Kidney (tissue), 14 donors: ENCODE results near the gene CHEK2. TPM values are rescaled to one million over a fixed set of nuclear protein-coding genes. Genes with fewer than 3 reads are reported as not detected.

ENCODE experiments used
- DNase-seq, 5 donors: peaks; one replicate each; pipeline ENCODE4 v3.0.0-alpha.2; 2013 to 2020
- FAIRE-seq: peaks from 2 replicates; lab custom pipeline; 2012; peaks lifted over from hg19 to GRCh38; lab: Jason Lieb, UNC
- H3K27ac ChIP-seq, 2 donors: one replicate each; pipeline ENCODE4 v1.7.0; 2013; ENCODE audit warnings: low read depth in 2 of 2, low read length in 2 of 2, inconsistent platforms in 1 of 2
- H3K27me3 ChIP-seq: one replicate; pipeline ENCODE4 v1.7.1; 2013; ENCODE audit warnings: low read length, inconsistent platforms; ENCODE audit not compliant: control insufficient read depth, insufficient read depth
- H3K36me3 ChIP-seq, 3 donors: one replicate each; pipeline versions ENCODE4 v1.7.0 to v1.7.1; 2013; ENCODE audit warnings: low read length in 3 of 3, control low read depth in 1 of 3, inconsistent platforms in 1 of 3; ENCODE audit not compliant: insufficient read depth in 3 of 3, control insufficient read depth in 2 of 3
- H3K4me1 ChIP-seq, 3 donors: one replicate each; pipeline versions ENCODE4 v1.7.0 to v1.7.1; 2013; ENCODE audit warnings: low read length in 3 of 3, inconsistent platforms in 1 of 3, low read depth in 1 of 3; ENCODE audit not compliant: control insufficient read depth in 2 of 3, insufficient read depth in 2 of 3
- H3K4me3 ChIP-seq, 3 donors: one replicate each; pipeline versions ENCODE4 v1.7.0 to v1.8.1; 2013; ENCODE audit warnings: low read length in 3 of 3, control low read depth in 1 of 3, inconsistent platforms in 1 of 3
- H3K9ac ChIP-seq, 3 donors: one replicate each; pipeline versions ENCODE4 v1.7.0 to v1.7.1; 2013; ENCODE audit warnings: low read length in 3 of 3, control low read depth in 1 of 3, inconsistent platforms in 1 of 3
- H3K9me3 ChIP-seq, 3 donors: one replicate each; pipeline versions ENCODE4 v1.7.0 to v1.7.1; 2013; ENCODE audit warnings: low read length in 3 of 3, control low read depth in 1 of 3, inconsistent platforms in 1 of 3; ENCODE audit not compliant: control insufficient read depth in 2 of 3, insufficient read depth in 1 of 3
- intact Hi-C: fragments of 100-400 bp; cut with DNase I; formaldehyde crosslinking; loops from one replicate; pipeline ENCODE4 v1.11.1; 2022
- polyA plus RNA-seq: library from polyadenylated mRNA; stranded (reverse); fragments of 350-450 nt; fragmentation: Illumina TruSeq; extraction: RNeasy Lipid Tissue Mini Kit (QIAGEN cat#74804); gene quantifications from one replicate; pipeline ENCODE4 v1.2.3, GENCODE V29; 2014; ENCODE audit warnings: low read depth, low replicate concordance; ENCODE audit not compliant: insufficient read depth
- total RNA-seq: library from RNA; stranded (reverse); fragmentation: NEBNext Ultra II Directional; extraction: Animal tissue kit (Norgen Biotek cat#: 25700); gene quantifications from one replicate; pipeline ENCODE4 v1.2.1, GENCODE V29; 2021
- TF ChIP-seq, protein P1 (sequence below): IDR thresholded peaks from 3 replicates; pipeline ENCODE4 v1.5.1; 2012; ENCODE audit warnings: mild to moderate bottlenecking, moderate library complexity, borderline replicate concordance; ENCODE audit not compliant: insufficient read depth; ENCODE audit errors: extremely low read depth
- donor health status: control.
- donor health status: control.
- donor health status: control.
- donor health status: control.
- donor health status: control.
- donor health status: DM: yes; HTN: yes; CAD: no.
- donor health status: Normal renal cell carcinoma (clear cell type).

Gene CHEK2
- total and polyA plus RNA-seq, 2 donors from 2014 or later: 4.6 to 10.1 TPM

DNA sequence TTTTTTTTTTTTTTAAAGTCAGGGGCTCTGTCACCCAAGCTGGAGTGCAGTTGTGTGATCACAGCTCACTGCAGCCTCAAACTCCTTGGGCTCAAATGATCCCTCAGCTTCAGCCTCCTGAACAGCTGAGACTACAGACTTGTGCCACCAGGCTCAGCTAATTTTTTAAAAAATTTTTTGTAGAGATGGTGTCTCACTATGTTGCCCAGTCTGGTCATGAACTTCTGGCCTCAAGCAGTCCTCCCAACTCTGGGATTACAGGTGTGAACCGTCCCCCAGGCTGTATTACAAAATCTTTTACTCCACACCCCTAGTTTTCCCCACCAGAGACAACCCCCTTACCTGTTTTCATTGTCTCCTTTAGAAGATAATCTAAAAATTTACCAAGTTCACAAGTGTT, 32.8 kb upstream of the CHEK2 start:
- TF ChIP-seq, protein P1, sequence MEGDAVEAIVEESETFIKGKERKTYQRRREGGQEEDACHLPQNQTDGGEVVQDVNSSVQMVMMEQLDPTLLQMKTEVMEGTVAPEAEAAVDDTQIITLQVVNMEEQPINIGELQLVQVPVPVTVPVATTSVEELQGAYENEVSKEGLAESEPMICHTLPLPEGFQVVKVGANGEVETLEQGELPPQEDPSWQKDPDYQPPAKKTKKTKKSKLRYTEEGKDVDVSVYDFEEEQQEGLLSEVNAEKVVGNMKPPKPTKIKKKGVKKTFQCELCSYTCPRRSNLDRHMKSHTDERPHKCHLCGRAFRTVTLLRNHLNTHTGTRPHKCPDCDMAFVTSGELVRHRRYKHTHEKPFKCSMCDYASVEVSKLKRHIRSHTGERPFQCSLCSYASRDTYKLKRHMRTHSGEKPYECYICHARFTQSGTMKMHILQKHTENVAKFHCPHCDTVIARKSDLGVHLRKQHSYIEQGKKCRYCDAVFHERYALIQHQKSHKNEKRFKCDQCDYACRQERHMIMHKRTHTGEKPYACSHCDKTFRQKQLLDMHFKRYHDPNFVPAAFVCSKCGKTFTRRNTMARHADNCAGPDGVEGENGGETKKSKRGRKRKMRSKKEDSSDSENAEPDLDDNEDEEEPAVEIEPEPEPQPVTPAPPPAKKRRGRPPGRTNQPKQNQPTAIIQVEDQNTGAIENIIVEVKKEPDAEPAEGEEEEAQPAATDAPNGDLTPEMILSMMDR: no peak
- Histone ChIP-seq H3K36me3 (peaks cover 0 to 8% (median 0%) of the 10 kb centered on the region in 3 donors), H3K27ac (no peak overlapping the region), H3K9me3 (no peaks in the 10 kb centered on the region), H3K4me1 (peaks cover 0 to 3% (median 0%) of the 10 kb centered on the region in 3 donors), H3K9ac (no peak overlapping the region), H3K27me3 (no peaks in the 10 kb centered on the region), H3K4me3 (no peak overlapping the region)
- FAIRE-seq (no peak), DNase-seq (peak in 1 of 5 donors; percentile 7)
- intact Hi-C loops: no loop called here

DNA sequence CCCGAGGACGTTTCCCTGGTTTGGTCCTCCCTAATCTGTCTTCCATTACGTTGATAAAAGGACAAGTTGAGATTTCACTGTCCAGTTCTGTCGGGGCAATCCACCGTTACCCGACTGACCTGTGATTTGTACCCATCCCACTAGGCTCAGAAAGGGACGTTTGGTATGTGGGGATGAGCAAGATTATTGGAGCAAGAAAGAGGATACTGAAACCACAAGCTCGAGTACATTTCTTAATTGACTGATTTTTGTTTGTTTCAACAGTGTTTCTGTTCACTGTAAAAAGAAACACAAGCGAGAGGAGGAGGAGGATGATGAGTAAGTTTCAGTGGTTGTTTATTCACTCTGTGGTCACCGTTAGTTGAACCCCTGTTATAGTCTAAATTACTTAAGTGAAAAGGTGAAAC, 31.8 kb upstream of the CHEK2 start:
- peaks cover 0 to 3% (median 0%) of the 10 kb centered on the region in 3 donors for H3K4me1 ChIP-seq
- intact Hi-C loops: no loop called here
- no peaks in the 10 kb centered on the region for H3K27me3 ChIP-seq
- FAIRE-seq (no peak), DNase-seq (no peak)
- peak overlapping the region; percentile 61 to 90 (median 84) for H3K9ac ChIP-seq
- H3K9me3 ChIP-seq: no peaks in the 10 kb centered on the region
- TF ChIP-seq, protein P1: no peak
- peak overlapping the region; percentile 70 to 90 (median 87) for H3K4me3 ChIP-seq
- H3K36me3 ChIP-seq: peaks cover 0 to 8% (median 0%) of the 10 kb centered on the region in 3 donors
- H3K27ac ChIP-seq: peak overlapping the region; percentile 73 to 98

DNA sequence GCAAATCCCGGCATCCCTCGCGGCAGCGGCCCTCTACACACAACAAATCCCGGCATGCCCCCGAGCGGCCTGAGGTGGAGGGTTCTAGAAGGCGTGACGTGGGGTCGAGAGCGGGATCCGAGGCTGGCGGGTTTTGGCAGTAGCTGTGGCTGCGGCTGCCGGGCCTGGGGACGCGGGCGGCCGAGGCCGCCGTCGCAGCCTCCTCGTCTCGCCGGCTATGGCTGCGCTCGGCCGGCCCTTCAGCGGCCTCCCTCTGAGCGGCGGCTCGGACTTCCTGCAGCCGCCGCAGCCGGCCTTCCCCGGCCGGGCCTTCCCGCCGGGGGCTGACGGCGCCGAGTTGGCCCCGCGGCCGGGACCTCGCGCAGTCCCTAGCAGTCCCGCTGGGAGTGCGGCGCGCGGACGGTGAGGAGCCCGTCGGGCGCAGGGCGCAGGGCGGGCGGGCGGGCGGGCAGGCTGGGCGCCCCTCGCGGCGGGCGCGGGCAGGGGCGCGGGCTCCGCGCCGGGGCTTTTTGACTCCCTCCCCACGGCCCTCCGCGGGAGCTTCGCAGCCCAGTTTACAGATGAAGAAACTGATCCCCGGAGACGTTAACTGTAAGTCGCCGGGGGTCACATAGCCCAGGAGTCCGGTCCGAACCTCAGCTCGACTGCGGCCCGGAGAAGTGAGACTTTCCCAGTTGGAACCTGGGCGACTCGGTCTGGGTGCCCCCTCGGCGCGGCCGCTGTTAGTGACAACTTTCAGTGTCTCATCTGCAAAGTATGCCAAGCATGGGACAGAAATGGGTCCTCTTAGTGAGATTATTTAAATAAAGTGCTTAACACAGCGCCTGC, 31.2 kb upstream of the CHEK2 start, which contains the start of gene CCDC117:
Gene CCDC117, plus strand, starts transcription at position 63 of the 828 bp plus-strand sequence. Its CDS starts 155 bp downstream, at position 218.
- Histone ChIP-seq H3K27me3 (no peaks in the 10 kb centered on the region), H3K4me1 (peaks cover 0 to 3% (median 0%) of the 10 kb centered on the region in 3 donors), H3K36me3 (peaks cover 0 to 8% (median 0%) of the 10 kb centered on the region in 3 donors), H3K9ac (peak within 1 kb of the TSS; percentile 83 to 90 (median 84)), H3K9me3 (no peaks in the 10 kb centered on the region), H3K27ac (peak within 1 kb of the TSS; percentile 95 to 98), H3K4me3 (peak within 1 kb of the TSS; percentile 70 to 90 (median 87))
- intact Hi-C loops: no loop called here
- peak; percentile 97 to 98 (median 98) for DNase-seq
- no peak for FAIRE-seq
- TF ChIP-seq, protein P1: peak; percentile 20
